ENCODE results near the gene TXNRD2. TPM values are rescaled to one million over a fixed set of nuclear protein-coding genes. Genes with fewer than 3 reads are reported as not detected.

Gene TXNRD2
- total and polyA plus RNA-seq, 2 donors (not counting 1 experiment from before 2014, with no cell fraction given): 24.8 to 36.2 TPM

DNA sequence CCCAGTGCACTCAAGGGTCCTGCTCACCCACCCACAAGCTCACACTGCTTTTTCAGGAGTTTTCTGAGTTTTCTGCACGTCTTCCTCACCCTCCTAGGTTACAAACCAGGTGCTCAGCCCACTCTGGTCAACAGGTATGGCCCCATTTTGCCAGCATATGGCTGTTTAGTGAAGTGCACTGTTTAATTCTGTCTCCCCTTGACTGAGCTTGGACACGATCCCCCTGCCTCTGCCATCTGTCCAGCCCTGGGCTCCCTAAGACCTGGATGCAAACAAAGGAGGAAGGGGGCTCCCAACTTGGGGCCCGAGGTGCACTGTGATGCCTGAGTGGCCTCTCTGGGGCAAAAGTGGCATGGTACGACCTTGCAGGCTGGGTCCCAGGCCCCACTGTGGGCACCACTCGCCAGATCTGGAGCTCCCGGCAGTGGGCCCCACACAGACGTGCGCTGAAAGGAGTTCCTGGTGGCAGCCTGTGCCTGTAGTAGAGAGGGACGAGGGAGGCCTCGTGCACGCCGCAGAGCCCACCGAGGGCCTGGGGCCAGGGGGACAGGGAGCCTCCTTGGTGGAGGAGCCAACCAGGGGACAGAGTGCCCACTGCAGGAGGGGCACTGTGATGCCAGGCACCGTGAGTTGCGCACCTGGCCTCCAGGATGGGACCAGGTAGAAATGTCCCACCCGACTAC is 37.3 kb downstream of the TXNRD2 start:
- H4K20me1 ChIP-seq (ENCODE audit: control insufficient read depth, insufficient read depth, low read length, poor library complexity, severe bottlenecking): no peaks in the 10 kb centered on the region
- Mint-ChIP-seq H3K27ac (no peak overlapping the region), H3K4me3 (no peak overlapping the region), H3K27me3 (no peaks in the 10 kb centered on the region), H3K9me3 (ENCODE audit: insufficient read depth) (no peaks in the 10 kb centered on the region), H3K4me1 (no peaks in the 10 kb centered on the region)
- no peak overlapping the region for H3K4me3 ChIP-seq (ENCODE audit: control extremely low read depth in 1 of 5, extremely low read depth in 1 of 5, insufficient read depth in 1 of 5, low read depth in 2 of 5, low read length in 4 of 5)
- ChIA-PET CTCF (interaction anchor here (0.6 to 2.3 kb wide), 3 partner anchors 9 to 174 kb away, joined by 3 to 10 read pairs (median 3); no protein-coding TSS in a partner anchor), POLR2A (no interaction called here)
- 93% methylated on average over 14 of the region's 16 CpGs for WGBS (ENCODE audit: insufficient coverage)
- no peaks in the 10 kb centered on the region for H3K27me3 ChIP-seq (replicated peaks in 1 of 4; ENCODE audit: control extremely low read depth in 1 of 4, control insufficient read depth in 3 of 4, insufficient read depth in 4 of 4, low read length in 3 of 4)
- H3K36me3 ChIP-seq (replicated peaks in 1 of 2; ENCODE audit: control extremely low read depth in 1 of 2, control insufficient read depth in 1 of 2, extremely low read depth in 1 of 2, insufficient read depth in 2 of 2, low read length in 1 of 2): peaks cover 0 to 7% of the 10 kb centered on the region in 2 experiments
- ATAC-seq (ENCODE audit: low read depth) (no peak), DNase-seq (no peak)
- no peaks in the 10 kb centered on the region for H3K9me3 ChIP-seq (ENCODE audit: control extremely low read depth in 1 of 3, control insufficient read depth in 2 of 3, insufficient read depth in 1 of 3, low read length in 2 of 3)
- H3K4me1 ChIP-seq (ENCODE audit: control insufficient read depth in 2 of 2, insufficient read depth in 2 of 2, low read length in 2 of 2): no peaks in the 10 kb centered on the region
- intact Hi-C loops (cut with micrococcal nuclease): no loop called here
- no peak overlapping the region for H3K4me2 ChIP-seq (replicated peaks; ENCODE audit: low read depth, low read length, poor library complexity, severe bottlenecking)
- H2AFZ ChIP-seq (ENCODE audit: insufficient read depth, low read depth, low read length, poor library complexity, severe bottlenecking): no peak overlapping the region
- H3K27ac ChIP-seq (ENCODE audit: low read length in 2 of 2): no peak overlapping the region
- no peak overlapping the region for H3K9ac ChIP-seq (ENCODE audit: low read length)
- TF ChIP-seq EZH2 (IDR thresholded peaks at IDR 0.05; ENCODE audit: borderline replicate concordance, insufficient read depth, low read depth, low read length, poor library complexity, severe bottlenecking): no peak
- TF ChIP-seq, protein P1, sequence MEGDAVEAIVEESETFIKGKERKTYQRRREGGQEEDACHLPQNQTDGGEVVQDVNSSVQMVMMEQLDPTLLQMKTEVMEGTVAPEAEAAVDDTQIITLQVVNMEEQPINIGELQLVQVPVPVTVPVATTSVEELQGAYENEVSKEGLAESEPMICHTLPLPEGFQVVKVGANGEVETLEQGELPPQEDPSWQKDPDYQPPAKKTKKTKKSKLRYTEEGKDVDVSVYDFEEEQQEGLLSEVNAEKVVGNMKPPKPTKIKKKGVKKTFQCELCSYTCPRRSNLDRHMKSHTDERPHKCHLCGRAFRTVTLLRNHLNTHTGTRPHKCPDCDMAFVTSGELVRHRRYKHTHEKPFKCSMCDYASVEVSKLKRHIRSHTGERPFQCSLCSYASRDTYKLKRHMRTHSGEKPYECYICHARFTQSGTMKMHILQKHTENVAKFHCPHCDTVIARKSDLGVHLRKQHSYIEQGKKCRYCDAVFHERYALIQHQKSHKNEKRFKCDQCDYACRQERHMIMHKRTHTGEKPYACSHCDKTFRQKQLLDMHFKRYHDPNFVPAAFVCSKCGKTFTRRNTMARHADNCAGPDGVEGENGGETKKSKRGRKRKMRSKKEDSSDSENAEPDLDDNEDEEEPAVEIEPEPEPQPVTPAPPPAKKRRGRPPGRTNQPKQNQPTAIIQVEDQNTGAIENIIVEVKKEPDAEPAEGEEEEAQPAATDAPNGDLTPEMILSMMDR (IDR thresholded peaks at IDR 0.05): no peak
- no peaks in the 10 kb centered on the region for H3K79me2 ChIP-seq (ENCODE audit: control insufficient read depth, insufficient read depth, low read length)

GRCh38 chr22:19903513-19903912 is 38.1 kb downstream of the TXNRD2 start:
- no peaks in the 10 kb centered on the region for H3K27me3 Mint-ChIP-seq
- H3K4me1 Mint-ChIP-seq: no peaks in the 10 kb centered on the region
- Histone ChIP-seq H3K79me2 (ENCODE audit: control insufficient read depth, insufficient read depth, low read length) (no peaks in the 10 kb centered on the region), H3K9me3 (ENCODE audit: control extremely low read depth in 1 of 3, control insufficient read depth in 2 of 3, insufficient read depth in 1 of 3, low read length in 2 of 3) (no peaks in the 10 kb centered on the region), H3K9ac (ENCODE audit: low read length) (no peak overlapping the region), H3K4me3 (ENCODE audit: control extremely low read depth in 1 of 5, extremely low read depth in 1 of 5, insufficient read depth in 1 of 5, low read depth in 2 of 5, low read length in 4 of 5) (no peak overlapping the region), H3K36me3 (replicated peaks in 1 of 2; ENCODE audit: control extremely low read depth in 1 of 2, control insufficient read depth in 1 of 2, extremely low read depth in 1 of 2, insufficient read depth in 2 of 2, low read length in 1 of 2) (peaks cover 0 to 5% of the 10 kb centered on the region in 2 experiments), H2AFZ (ENCODE audit: insufficient read depth, low read depth, low read length, poor library complexity, severe bottlenecking) (no peak overlapping the region), H4K20me1 (ENCODE audit: control insufficient read depth, insufficient read depth, low read length, poor library complexity, severe bottlenecking) (no peaks in the 10 kb centered on the region), H3K4me1 (ENCODE audit: control insufficient read depth in 2 of 2, insufficient read depth in 2 of 2, low read length in 2 of 2) (no peaks in the 10 kb centered on the region), H3K4me2 (replicated peaks; ENCODE audit: low read depth, low read length, poor library complexity, severe bottlenecking) (no peak overlapping the region), H3K27ac (ENCODE audit: low read length in 2 of 2) (no peak overlapping the region), H3K27me3 (replicated peaks in 1 of 4; ENCODE audit: control extremely low read depth in 1 of 4, control insufficient read depth in 3 of 4, insufficient read depth in 4 of 4, low read length in 3 of 4) (no peaks in the 10 kb centered on the region)
- ATAC-seq (ENCODE audit: low read depth) (no peak), DNase-seq (no peak)
- intact Hi-C loops (cut with micrococcal nuclease): no loop called here
- TF ChIP-seq, protein P1 (IDR thresholded peaks at IDR 0.05): no peak
- TF ChIP-seq EZH2 (IDR thresholded peaks at IDR 0.05; ENCODE audit: borderline replicate concordance, insufficient read depth, low read depth, low read length, poor library complexity, severe bottlenecking): no peak
- no peak overlapping the region for H3K27ac Mint-ChIP-seq
- 94% methylated on average over 9 of the region's 12 CpGs for WGBS (ENCODE audit: insufficient coverage)
- H3K4me3 Mint-ChIP-seq: no peak overlapping the region
- CTCF ChIA-PET: interaction anchor here (0.8 to 2.3 kb wide), 3 partner anchors 10 to 173 kb away, joined by 3 to 10 read pairs (median 6); no protein-coding TSS in a partner anchor
- POLR2A ChIA-PET: no interaction called here
- H3K9me3 Mint-ChIP-seq (ENCODE audit: insufficient read depth): no peaks in the 10 kb centered on the region
